ENCODE measurements around the gene LEKR1. TPM values are rescaled to one million over a fixed set of nuclear protein-coding genes. Genes with fewer than 3 reads are reported as not detected.

The LEKR1 gene
- total and polyA plus RNA-seq, 7 donors, result 0.12 to 0.79 (median 0.32) TPM; not detected in 2

DNA sequence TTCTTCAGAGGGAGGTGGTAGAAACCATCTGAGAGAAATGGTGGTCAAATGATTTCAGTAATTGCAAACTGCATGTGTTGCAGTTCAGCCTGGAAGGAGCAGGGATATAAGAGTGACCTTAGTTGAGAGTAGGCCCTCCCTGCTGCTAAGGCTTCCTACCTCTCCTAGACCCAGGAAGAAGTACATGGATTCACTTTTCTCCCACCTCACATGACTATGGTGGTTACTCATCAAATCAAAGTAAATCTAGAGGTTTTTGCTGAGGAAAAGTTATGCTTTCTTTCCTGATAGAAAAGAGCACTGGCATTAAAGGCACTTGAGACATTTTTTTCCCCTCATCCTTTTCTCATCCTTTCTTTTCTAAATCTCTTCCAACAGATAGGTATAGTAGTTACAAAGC lies 43.2 kb upstream of the LEKR1 start:
- Histone ChIP-seq H3K4me3 (no peak overlapping the region), H3K27me3 (ENCODE audit: insufficient read depth in 3 of 3, low read length in 2 of 3) (no peaks in the 10 kb centered on the region), H3K36me3 (ENCODE audit: insufficient read depth in 1 of 2, low read depth in 1 of 2) (no peaks in the 10 kb centered on the region), H3K9me3 (no peaks in the 10 kb centered on the region), H3K27ac (no peak overlapping the region), H3K4me1 (no peaks in the 10 kb centered on the region)
- no peak for TF ChIP-seq CTCF (IDR thresholded peaks at IDR 0.05)
- DNase-seq (no peak), ATAC-seq (no peak)
- intact Hi-C loops (cut with DNase I), result no loop called here

GRCh38 chr3:156787001-156787400 lies 39.2 kb upstream of the LEKR1 start:
- Histone ChIP-seq H3K4me3 (no peak overlapping the region), H3K27me3 (ENCODE audit: insufficient read depth in 3 of 3, low read length in 2 of 3) (no peaks in the 10 kb centered on the region), H3K9me3 (no peaks in the 10 kb centered on the region), H3K4me1 (no peaks in the 10 kb centered on the region), H3K36me3 (ENCODE audit: insufficient read depth in 1 of 2, low read depth in 1 of 2) (no peaks in the 10 kb centered on the region), H3K27ac (no peak overlapping the region)
- DNase-seq, result no peak
- no peak for ATAC-seq
- intact Hi-C loops (cut with DNase I), result no loop called here
- no peak for TF ChIP-seq CTCF (IDR thresholded peaks at IDR 0.05)

- H3K36me3 ChIP-seq (ENCODE audit: insufficient read depth in 1 of 2, low read depth in 1 of 2), result no peaks in the 10 kb centered on the region
- peak; percentile 66 to 92 (median 80) for ATAC-seq
- 83 to 94% (median 93%) methylated on average over 1 of the region's 1 CpG for WGBS, 3 donors
- intact Hi-C loops (cut with DNase I), result no loop called here
- H3K4me1 ChIP-seq, result no peaks in the 10 kb centered on the region
- no peaks in the 10 kb centered on the region for H3K9me3 ChIP-seq
- H3K4me3 ChIP-seq, result no peak overlapping the region
- H3K27ac ChIP-seq, result no peak overlapping the region
- no peaks in the 10 kb centered on the region for H3K27me3 ChIP-seq (ENCODE audit: insufficient read depth in 3 of 3, low read length in 2 of 3)
- no peak for TF ChIP-seq CTCF (IDR thresholded peaks at IDR 0.05)
- no peak for DNase-seq
Observed at GRCh38 chr3:156787926-156788663, 38.1 kb upstream of the LEKR1 start.

DNA sequence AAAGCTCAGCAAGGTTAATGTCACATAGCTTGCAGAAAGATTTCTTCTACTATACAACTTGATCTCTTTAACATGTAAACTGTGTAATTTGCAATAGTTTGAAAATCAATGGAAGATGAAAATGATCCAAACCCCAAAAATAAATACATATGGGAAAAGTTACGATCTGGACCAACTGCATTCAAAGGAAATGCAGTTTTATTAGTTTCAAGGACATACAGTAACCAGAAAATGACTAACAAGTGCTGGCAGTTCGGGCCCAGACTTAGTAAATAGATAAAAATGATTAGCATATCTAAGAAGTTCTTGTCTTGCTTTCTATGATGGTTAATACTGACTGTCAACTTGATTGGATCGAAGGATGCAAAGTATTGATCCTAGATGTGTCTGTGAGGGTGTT lies 37.3 kb upstream of the LEKR1 start:
- Histone ChIP-seq H3K9me3 (no peaks in the 10 kb centered on the region), H3K27me3 (ENCODE audit: insufficient read depth in 3 of 3, low read length in 2 of 3) (no peaks in the 10 kb centered on the region), H3K36me3 (ENCODE audit: insufficient read depth in 1 of 2, low read depth in 1 of 2) (no peaks in the 10 kb centered on the region), H3K4me1 (no peaks in the 10 kb centered on the region), H3K27ac (no peak overlapping the region), H3K4me3 (no peak overlapping the region)
- ATAC-seq (no peak), DNase-seq (no peak)
- no peak for TF ChIP-seq CTCF (IDR thresholded peaks at IDR 0.05)
- intact Hi-C loops (cut with DNase I), result no loop called here
- WGBS, 3 donors, result 86 to 94% (median 88%) methylated on average over 3 of the region's 3 CpGs

DNA sequence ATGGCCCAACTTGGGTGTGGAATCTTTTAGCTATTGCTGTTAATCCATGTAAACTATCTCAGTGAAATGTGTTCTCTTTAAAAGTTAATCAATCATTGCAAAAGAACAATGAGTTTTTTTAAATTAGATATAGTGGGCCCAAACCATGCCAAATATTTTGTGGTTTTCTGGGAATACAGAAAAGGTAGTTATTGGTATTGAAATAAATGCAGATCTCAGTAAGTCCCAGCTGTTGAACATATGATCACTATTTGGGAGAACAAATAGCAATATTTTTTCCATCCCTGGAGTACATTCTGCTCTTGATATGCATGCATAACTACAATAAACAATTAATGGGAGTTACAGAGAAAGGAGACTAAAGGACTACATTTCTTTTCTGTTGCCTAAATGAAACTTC lies 36.0 kb upstream of the LEKR1 start:
- DNase-seq (no peak), ATAC-seq (no peak)
- Histone ChIP-seq H3K27ac (no peak overlapping the region), H3K9me3 (no peaks in the 10 kb centered on the region), H3K36me3 (ENCODE audit: insufficient read depth in 1 of 2, low read depth in 1 of 2) (no peaks in the 10 kb centered on the region), H3K27me3 (ENCODE audit: insufficient read depth in 3 of 3, low read length in 2 of 3) (no peaks in the 10 kb centered on the region), H3K4me3 (no peak overlapping the region), H3K4me1 (no peaks in the 10 kb centered on the region)
- intact Hi-C loops (cut with DNase I), result no loop called here
- TF ChIP-seq CTCF (IDR thresholded peaks at IDR 0.05), result no peak

Data from psoas muscle (tissue), 8 donors.